ENCODE data around the gene ATP7B. TPM values are rescaled to one million over a fixed set of nuclear protein-coding genes. Genes with fewer than 3 reads are reported as not detected.

The ATP7B gene
- total RNA-seq, 4 donors from 2014 or later = 3.2 to 8.1 (median 6.7) TPM

DNA sequence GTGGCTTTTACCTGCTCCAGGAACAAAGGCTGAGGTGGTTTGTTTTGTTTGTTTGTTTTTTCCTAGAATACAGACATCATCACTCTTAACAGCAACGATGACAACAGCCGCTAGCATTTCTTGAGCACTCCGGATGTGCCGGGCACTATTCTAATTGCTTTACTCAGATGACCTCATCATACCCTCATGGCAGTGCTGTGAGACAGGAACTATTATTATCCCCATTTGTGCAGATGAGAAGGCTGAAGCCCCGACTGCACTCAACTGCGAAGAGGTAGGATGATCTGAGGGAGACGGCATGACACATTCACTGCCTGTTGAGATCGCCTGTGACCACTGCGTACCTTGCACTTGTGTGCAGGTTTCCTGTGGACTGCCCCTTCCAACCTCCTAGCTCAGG lies 83.0 kb downstream of the ATP7B start:
- no peak for ATAC-seq
- WGBS, 2 donors (ENCODE audit: low coverage in 1 of 2) = 93 to 94% methylated on average over 9 of the region's 9 CpGs
- no peaks in the 10 kb centered on the region for H3K27me3 ChIP-seq

DNA sequence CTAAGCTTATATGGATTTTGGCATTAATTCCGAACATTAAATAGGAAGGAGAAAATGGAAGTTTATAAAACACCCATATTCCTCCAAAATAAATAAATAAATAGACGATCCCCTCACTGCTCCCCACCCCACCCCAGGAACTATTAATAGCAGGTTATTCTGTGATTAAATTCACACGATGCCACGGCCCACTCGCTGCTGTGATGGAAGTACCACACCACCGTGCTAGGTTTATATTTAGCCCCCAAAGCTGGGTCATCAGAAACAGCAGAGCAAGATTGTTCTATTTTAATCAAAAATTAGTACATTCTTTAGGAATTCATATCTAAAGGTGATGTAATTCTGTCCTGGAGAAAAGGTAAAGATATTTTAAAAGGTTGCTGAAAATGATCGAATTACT lies 84.1 kb downstream of the ATP7B start:
- no peaks in the 10 kb centered on the region for H3K27me3 ChIP-seq
- TF ChIP-seq POLR2A (IDR thresholded peaks at IDR 0.05) (no peak), POLR2AphosphoS5 (IDR thresholded peaks at IDR 0.05) (no peak), EP300 (IDR thresholded peaks at IDR 0.05) (no peak)
- TF ChIP-seq, protein P1, sequence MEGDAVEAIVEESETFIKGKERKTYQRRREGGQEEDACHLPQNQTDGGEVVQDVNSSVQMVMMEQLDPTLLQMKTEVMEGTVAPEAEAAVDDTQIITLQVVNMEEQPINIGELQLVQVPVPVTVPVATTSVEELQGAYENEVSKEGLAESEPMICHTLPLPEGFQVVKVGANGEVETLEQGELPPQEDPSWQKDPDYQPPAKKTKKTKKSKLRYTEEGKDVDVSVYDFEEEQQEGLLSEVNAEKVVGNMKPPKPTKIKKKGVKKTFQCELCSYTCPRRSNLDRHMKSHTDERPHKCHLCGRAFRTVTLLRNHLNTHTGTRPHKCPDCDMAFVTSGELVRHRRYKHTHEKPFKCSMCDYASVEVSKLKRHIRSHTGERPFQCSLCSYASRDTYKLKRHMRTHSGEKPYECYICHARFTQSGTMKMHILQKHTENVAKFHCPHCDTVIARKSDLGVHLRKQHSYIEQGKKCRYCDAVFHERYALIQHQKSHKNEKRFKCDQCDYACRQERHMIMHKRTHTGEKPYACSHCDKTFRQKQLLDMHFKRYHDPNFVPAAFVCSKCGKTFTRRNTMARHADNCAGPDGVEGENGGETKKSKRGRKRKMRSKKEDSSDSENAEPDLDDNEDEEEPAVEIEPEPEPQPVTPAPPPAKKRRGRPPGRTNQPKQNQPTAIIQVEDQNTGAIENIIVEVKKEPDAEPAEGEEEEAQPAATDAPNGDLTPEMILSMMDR (IDR thresholded peaks at IDR 0.05) = no peak
- ATAC-seq = no peak
- peaks cover 0 to 30% of the 10 kb centered on the region in 2 donors for H3K36me3 ChIP-seq
- H3K4me3 ChIP-seq = no peak overlapping the region
- 73 to 84% methylated on average over 7 of the region's 7 CpGs for WGBS, 2 donors (ENCODE audit: low coverage in 1 of 2)
- H3K4me1 ChIP-seq = no peaks in the 10 kb centered on the region
- H3K27ac ChIP-seq = no peak overlapping the region
- no peaks in the 10 kb centered on the region for H3K9me3 ChIP-seq

More for the DNA sequence above, 83.0 kb downstream of the ATP7B start:
- Histone ChIP-seq H3K9me3 (no peaks in the 10 kb centered on the region), H3K4me1 (no peaks in the 10 kb centered on the region), H3K4me3 (no peak overlapping the region), H3K27ac (no peak overlapping the region), H3K36me3 (peaks cover 0 to 30% of the 10 kb centered on the region in 2 donors)
- TF ChIP-seq POLR2A (IDR thresholded peaks at IDR 0.05) = no peak
- no peak for TF ChIP-seq POLR2AphosphoS5 (IDR thresholded peaks at IDR 0.05)
- TF ChIP-seq, protein P1 (IDR thresholded peaks at IDR 0.05) = no peak
- no peak for TF ChIP-seq EP300 (IDR thresholded peaks at IDR 0.05)

DNA sequence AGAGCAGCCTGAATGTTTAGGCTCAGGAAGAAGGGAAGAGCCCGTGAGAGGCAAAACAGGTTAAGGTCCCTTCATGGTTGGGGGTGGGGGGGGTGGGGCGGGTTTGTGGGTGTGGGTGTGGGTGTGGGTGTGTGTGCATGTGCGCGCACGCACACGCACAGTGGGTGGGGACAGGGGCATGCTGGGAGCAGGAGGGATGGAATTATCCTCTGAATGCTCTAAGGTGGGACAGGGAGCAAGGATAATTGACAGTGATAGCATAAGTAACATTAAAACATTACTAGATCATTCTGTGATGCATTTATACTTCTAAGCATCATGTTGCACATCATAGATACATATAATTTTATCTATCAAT lies 84.7 kb downstream of the ATP7B start:
- no peaks in the 10 kb centered on the region for H3K4me1 ChIP-seq
- TF ChIP-seq POLR2A (IDR thresholded peaks at IDR 0.05) (no peak), EP300 (IDR thresholded peaks at IDR 0.05) (no peak), POLR2AphosphoS5 (IDR thresholded peaks at IDR 0.05) (no peak)
- TF ChIP-seq, protein P1 (IDR thresholded peaks at IDR 0.05) = no peak

DNA sequence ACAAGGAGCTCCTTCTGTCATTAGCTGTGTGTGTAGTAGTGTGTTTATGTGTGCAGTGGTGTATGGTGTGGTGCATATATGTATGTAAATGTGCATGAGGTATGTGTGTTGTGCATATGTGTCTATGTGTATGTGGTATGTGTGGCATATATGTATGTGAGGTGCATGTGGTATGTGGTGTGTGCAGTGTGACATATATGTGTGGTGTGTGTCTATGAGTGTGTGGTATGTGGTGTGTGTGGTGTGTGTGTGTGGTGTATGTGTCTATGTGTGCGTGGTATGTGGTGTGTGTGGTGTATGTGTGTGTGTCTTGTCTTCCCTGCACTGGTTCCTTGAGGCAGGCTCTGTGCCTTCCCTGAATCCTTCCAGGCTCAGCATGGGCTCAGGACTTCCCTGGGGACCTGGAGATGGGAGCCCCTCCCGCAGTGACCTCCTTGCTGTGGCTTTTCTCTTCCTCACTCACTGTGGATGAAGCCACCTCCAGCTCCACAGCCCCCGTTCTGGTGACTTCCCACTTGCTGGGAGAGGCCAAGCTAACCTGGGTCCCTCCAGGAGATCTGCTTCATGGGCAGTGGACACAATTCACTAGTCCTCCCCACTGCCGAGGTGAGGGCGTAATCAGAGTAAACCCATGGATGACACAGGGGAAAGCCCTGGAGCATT lies 85.3 kb downstream of the ATP7B start:
- peaks cover 0 to 22% of the 10 kb centered on the region in 2 donors for H3K36me3 ChIP-seq
- no peak overlapping the region for H3K27ac ChIP-seq
- H3K9me3 ChIP-seq = no peaks in the 10 kb centered on the region
- no peaks in the 10 kb centered on the region for H3K27me3 ChIP-seq
- H3K4me3 ChIP-seq = no peak overlapping the region
- H3K4me1 ChIP-seq = no peaks in the 10 kb centered on the region
- ATAC-seq = no peak
- WGBS, 2 donors (ENCODE audit: low coverage in 1 of 2) = 0 to 46% methylated on average over 1 of the region's 5 CpGs
- TF ChIP-seq POLR2AphosphoS5 (IDR thresholded peaks at IDR 0.05) = no peak
- TF ChIP-seq POLR2A (IDR thresholded peaks at IDR 0.05) = no peak
- TF ChIP-seq, protein P1 (IDR thresholded peaks at IDR 0.05) = no peak
- TF ChIP-seq EP300 (IDR thresholded peaks at IDR 0.05) = no peak

More for the DNA sequence above, 84.7 kb downstream of the ATP7B start:
- no peaks in the 10 kb centered on the region for H3K9me3 ChIP-seq
- H3K36me3 ChIP-seq = peaks cover 0 to 25% of the 10 kb centered on the region in 2 donors
- H3K27ac ChIP-seq = no peak overlapping the region
- no peaks in the 10 kb centered on the region for H3K27me3 ChIP-seq
- no peak overlapping the region for H3K4me3 ChIP-seq
- 73% methylated on average over 3 of the region's 6 CpGs; no CpG with 5 or more reads in 1 of the 2 donors for WGBS, 2 donors (ENCODE audit: low coverage in 1 of 2)
- no peak for ATAC-seq

Measured in gastroesophageal sphincter (tissue), 4 donors.